OCI-LY1 (cell line): ENCODE data around the gene RAB7A.

Source experiments
- CTCF ChIP-seq: fragments of 200-600 bp; sonication (generic), shearing (Covaris generic); IDR thresholded peaks from 2 replicates; pipeline ENCODE4 v1.5.1; 2017; ENCODE audit warnings: mild to moderate bottlenecking, antibody characterized with exemption, low read length, moderate library complexity, mixed read lengths
- EZH2 ChIP-seq: fragments of 200-600 bp; sonication (generic), shearing (Covaris generic); IDR thresholded peaks from 2 replicates; pipeline ENCODE4 v1.8.0; 2017; ENCODE audit warnings: borderline replicate concordance, mixed run types, mild to moderate bottlenecking, antibody characterized with exemption, low read length, moderate library complexity, mixed read lengths

DNA sequence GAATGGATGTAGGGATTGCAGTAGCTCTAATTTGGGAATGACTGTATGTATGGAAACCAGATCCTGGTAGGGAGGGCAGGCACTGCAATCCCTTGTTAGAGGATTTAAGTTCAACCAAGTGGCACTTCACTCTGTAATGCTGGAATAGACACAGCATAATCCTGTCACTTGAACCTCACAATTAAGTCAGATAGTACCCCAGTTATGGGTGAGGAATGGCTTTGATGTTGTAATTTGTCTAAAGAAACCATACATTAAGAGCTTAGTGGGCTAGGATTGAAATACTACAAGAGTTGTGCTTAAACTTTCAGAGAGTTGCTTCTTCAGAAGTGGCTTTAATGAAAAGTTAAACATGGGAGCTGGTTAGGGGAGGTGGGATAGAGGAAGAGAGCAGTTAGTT, 9.3 kb downstream of the RAB7A start:
- no peak for TF ChIP-seq CTCF
- no peak for TF ChIP-seq EZH2
